Umbilical cord (tissue), 2 donors: ENCODE data around the gene DNAH7. TPM values are rescaled to one million over a fixed set of nuclear protein-coding genes. Genes with fewer than 3 reads are reported as not detected.

Source experiments
- DNase-seq: peaks from one replicate; pipeline ENCODE4 v3.0.0-alpha.2; 2015; ENCODE audit warnings: low spot score
- total RNA-seq: library from RNA; depleted of rRNA; stranded (reverse); fragments of >200 nt; gene quantifications from one replicate; pipeline ENCODE4 v1.2.3, GENCODE V29; 2014; ENCODE audit warnings: low replicate concordance; ENCODE audit not compliant: insufficient read depth

The DNAH7 gene
- total RNA-seq, 1 donor from 2014 or later: 4.8 TPM

DNA sequence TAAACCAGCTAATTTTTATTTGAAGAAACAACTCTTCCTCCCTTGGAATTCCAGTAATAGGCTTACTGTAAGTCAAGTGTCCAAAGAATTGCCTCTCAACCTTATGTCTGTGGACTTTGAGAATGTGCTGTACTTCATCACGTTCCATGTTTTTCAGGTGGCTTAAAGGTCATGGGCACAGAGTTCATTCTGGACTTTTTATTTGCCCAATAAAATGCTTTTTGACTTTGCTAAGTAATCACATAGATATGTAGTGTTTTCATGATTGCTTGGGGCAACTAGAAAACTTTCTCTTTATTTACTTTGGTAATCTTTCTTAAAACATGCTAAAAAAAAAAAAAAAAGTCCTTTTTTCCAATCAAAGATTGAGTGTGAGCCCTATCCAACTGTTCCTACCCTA is 10.4 kb upstream of the DNAH7 start:
- DNase-seq: no peak

GRCh38 chr2:196077821-196078220 is 9.2 kb upstream of the DNAH7 start:
- no peak for DNase-seq

DNA sequence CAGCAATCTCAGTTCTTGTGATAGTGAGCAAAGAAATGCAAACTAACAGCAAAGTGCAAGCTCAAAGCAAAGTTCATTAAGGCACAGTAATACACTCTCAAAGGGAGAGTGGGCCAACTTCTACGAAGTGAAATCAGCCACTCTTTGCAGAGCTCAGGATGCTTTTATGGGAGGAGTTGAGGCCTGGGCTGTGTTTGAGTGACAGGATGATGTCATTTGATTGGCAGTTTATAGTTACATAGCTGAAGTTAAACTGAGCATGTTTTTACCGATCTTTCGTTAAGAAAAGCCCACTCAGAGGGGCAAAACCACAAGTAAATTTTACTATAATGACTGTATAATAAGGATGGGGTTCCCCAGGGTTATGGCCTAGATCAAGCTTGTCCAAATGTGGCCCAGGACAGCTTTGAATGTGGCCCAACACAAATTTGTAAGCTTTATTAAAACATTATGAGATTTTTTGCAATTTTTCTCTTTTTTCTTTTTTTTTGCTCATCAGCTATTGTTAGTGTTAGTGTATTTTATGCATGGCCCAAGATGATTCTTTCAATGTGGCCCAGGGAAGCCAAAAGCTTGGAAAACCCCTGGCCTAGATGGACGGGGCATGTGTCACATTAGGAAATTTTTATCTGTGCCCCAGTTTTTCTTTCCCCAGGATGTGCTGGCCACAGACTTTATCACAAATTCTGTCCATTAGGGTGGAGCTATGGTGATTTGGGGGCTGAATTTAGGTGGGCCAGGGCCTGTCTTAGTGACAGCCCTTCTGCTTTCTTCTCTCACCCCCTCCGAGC is 8.3 kb upstream of the DNAH7 start:
- no peak for DNase-seq

DNA sequence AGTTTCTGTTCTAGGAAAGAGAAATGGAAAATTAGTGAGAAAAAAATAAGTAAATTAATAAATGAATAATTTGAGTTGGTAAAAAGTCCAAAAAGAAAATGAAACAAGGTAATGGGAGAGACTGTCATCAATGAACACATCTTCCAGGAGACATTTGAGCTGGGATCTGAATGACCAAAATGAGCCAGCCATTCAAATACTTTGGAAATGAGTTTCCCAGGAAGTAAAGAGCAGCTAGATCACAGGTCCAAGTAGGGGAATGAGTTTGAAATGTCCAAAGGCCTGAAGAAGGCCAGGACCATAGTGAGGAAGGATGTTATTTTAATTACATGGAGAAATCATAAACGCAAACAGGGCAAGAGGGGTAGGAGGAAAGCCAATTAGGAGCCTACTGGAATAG is 6.6 kb upstream of the DNAH7 start:
- no peak for DNase-seq

- DNase-seq: no peak
Measured at GRCh38 chr2:196074631-196075030, 6.0 kb upstream of the DNAH7 start.

GRCh38 chr2:196073521-196073920 is 4.9 kb upstream of the DNAH7 start:
- no peak for DNase-seq

GRCh38 chr2:196067088-196067382 is 1.6 kb downstream of the DNAH7 start:
- no peak for DNase-seq

DNA sequence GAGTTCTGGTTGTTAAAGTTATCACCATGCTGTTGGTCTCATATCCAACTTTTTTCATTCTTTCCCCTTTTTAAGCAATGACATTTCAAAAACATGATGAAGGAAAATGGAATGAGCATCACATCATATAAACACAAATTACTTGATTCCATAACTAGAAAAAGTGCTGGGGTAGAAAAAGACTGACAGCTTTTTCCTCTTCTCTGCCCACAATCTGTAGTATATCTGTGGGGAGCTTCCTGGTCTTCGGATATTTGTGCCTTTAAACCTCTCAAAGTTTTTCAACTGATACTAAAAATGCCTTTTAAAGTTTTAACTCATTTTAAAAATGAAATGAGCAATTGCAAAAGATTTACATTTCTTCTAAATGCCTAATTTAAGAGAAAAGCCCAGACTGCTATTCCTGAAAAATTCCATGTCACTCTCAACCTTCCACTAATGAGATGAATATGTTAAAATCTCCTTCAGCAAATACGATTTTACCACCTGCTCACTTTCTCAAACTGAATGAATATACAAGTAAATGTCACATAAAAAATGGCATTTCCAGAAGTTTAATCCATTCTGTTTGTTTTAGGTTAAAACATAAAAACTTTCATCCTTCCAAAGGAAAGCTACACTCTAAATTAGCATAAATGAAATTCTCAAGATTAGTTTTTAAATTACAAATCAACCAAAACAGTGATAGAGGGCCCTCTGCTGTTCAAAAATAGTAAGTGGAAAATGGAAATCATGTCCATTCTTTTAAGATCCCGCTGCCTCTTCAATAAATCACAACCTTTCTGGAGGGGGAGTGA is 2.1 kb downstream of the DNAH7 start:
- DNase-seq: peak; percentile 39

GRCh38 chr2:196063773-196064172 is 4.9 kb downstream of the DNAH7 start:
- no peak for DNase-seq

DNA sequence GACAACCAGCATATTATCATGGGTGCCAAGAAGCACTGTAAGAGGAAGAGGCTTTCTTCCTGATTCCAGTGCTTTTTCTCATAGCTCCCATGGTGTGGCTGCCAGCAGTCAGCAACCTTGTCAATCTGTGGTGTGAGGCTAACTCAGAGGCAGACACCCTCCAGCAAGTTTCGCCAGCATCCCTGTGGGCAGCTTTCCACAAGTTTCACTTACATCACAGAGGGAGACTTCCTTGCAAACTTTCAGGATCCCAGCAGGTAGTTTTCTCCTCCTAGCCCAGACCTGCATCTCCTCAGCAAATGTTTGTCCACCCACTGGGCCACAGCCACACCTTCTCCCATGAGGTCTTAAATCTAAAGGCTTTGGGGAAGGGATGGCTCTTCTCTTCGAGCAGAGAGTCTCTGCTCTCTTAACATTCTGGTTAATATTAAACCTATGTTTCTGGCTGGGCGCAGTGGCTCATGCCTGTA is 9.1 kb downstream of the DNAH7 start:
- DNase-seq: no peak

GRCh38 chr2:196054631-196055030 is 14.0 kb downstream of the DNAH7 start:
- no peak for DNase-seq

DNA sequence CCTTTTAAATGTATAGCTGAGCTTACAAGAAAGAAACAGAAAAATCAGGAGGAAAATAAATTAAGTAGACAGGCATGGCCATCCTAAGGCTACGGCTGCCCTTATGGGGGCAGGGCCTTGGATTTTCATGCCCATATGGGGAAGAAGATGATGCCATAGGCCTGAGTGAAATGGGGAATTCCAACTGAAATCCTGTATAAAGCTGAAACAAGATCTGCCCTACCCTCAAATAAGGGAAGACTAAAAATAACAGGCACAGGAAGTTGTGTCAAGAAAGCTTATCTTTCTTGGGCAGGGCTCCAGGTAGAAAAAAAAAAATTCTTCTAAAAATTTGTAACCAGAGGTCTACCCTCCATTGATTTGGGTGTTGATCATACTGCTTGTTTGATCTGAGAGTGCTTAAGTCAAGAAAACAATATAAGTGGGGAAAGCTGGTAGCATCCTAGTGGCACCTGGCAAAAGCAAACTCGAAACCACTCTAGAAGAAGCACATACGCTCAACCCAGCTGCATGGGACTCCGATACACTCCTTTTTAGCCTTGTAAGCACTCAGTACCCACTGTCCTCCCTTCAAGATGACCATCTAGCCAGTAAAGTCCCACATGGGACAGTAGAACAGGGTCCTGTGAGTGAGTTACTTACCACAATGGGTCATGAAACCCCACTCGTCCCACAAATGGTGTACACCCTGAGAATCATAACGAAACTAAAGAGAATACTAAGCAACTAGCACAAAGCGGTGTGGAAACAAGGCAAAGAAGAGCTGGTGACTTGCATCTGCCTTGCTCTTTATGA is 22.3 kb downstream of the DNAH7 start:
- no peak for DNase-seq

- DNase-seq: no peak
Measured at GRCh38 chr2:196041786-196042185, 26.9 kb downstream of the DNAH7 start.

GRCh38 chr2:196040218-196040617 is 28.4 kb downstream of the DNAH7 start:
- DNase-seq: no peak

DNA sequence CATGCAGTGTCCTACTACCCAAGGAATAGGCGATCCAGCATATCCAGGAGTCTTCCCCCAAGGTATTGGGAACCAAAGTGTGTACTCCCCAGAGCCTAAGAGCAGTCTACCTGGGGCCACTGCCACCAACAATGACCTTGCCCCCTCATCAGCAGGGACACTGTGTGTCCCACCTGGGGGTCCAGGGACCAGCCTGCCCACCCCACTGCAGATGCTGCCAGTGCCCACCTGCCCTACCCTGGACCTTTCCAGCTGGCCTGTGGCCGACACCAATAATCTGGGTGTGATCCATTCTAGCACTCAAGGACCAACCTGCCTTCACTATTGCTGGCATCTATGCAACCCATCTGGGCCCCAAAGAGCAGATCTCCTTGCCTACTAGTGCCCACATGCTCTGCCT is 32.2 kb downstream of the DNAH7 start:
- DNase-seq: no peak

DNA sequence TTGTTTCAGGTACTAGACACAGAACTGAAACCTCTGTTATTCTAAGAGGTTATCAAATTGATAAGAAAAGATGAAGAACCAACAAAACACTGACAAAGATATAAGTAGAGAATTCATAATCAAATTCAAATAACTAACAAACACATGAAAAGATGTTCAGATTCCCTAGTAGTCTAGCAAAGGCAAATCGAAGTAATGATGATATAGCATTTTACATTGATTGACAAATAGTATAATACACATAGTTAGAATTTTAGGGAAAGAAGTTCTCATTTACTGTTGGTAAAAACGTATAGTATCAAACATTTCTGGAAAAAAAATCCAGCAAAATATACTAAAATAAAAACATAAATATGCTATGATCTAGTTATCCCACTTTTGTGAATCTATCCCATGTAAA is 50.6 kb downstream of the DNAH7 start:
- no peak for DNase-seq

DNA sequence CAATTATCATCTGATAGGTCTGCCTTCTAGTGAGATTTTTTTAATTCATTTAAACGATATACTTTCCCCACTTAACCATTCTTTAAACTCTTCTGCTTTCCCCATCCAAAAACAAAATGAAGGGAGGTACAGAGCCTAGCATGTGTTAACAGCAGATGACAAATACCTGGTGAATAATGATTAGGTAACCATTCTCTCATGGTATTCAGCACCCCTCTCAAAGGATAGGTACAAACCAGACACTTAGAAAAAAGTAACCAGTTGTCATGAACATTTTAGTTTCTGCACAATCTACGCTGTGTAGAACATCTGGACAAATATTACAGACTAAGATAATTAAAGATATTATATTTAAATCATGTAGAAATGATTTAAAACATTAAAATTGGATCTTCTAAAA is 56.3 kb downstream of the DNAH7 start:
- no peak for DNase-seq

DNA sequence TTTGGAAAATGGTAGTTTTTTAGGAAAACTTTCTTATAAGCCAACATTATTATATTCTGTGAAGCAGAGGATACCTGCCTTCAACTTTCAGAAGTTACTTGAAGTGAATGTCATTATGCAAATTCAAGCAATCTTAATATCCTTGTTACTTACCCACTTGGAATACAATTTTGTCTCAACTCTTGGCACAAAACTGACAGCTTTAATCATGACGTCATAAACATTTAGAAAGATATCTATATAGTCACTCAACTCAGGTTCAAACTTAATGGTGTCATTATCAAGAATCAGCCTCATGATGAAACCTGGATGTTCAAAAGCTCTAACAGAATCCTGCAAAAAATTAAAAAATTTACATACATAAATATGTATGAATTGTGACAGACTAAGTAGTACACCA is 68.1 kb downstream of the DNAH7 start:
- no peak for DNase-seq

DNA sequence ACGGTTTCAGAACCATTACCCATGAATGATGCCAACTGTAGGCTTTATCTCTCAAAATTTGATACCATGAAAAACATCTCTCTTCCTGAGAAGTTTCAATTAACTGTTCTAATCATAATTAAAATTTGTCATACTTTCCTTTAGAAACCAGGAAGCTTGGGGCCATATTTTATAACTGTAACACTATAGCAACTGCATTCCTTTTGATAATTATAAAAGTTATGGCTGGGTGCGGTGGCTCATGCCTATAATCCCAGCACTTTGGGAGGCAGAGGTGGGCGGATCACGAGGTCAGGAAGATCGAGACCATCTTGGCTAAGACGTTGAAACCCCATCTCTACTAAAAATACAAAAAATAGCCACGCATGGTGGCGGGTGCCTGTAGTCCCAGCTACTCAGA is 70.6 kb downstream of the DNAH7 start:
- DNase-seq: no peak

DNA sequence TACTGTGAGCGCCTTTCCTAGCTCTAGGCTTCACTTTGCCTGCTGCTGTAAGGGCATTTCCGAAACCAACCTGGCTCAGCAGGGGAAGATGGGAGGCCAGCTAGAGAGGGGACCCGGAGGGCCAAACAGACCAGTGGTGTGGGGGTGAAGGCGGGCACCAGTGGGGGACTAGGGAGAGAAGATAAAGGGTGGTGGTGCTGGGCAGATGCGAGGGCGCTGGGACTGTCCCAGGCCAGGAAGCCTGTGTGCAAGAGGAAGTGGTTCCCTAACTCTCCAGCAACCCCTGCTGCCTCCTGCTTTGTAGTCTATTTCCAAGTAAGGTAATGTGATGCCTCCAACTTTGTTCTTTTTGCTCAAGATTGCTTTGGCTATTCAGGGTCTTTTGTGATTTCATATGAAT is 73.1 kb downstream of the DNAH7 start:
- no peak for DNase-seq

DNA sequence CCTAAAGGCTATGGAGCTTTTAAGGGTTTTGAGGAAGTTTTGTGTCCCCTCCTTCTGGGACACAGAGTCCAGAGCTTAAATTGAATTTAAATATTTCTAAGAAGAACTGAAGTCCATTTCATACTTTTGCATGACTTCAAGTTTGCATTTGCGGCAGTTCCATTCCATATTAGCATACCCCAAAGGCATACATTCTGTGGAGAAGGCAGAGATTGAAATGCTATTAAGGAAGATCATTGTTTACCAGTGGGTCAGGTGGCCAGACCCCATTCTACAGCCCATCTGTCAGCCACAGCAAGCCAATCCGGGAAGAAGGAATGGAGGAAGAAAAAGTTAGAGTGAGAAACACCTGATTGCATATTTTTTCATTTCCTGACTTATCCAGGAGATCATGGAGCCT is 75.0 kb downstream of the DNAH7 start:
- DNase-seq: no peak

DNA sequence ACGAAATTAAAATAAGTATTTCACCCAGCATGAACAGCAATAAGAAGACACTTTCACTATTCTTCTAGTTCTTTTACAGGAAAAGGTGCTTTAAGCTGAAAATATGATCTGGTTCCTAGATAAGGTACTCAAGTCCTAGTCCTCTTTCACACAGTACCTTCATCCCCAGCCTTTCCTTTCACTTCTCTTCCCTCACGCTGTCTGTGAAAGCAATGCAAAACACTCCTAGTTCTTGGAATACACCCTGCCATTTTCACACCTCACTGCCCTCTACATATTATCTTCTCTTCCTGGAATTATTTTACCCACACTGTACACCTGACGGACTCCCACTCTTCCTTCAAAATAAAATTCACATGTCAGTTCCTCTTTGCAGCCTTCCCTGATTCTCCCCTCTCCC is 82.9 kb downstream of the DNAH7 start:
- no peak for DNase-seq
